Limb (tissue), 2 donors: ENCODE data around the gene DMRT1.

Experiments
- DNase-seq, 2 donors: peaks; one replicate each; pipeline ENCODE4 v3.0.0-alpha.2; 2016; ENCODE audit errors: extremely low spot score in 2 of 2

Gene DMRT1

DNA sequence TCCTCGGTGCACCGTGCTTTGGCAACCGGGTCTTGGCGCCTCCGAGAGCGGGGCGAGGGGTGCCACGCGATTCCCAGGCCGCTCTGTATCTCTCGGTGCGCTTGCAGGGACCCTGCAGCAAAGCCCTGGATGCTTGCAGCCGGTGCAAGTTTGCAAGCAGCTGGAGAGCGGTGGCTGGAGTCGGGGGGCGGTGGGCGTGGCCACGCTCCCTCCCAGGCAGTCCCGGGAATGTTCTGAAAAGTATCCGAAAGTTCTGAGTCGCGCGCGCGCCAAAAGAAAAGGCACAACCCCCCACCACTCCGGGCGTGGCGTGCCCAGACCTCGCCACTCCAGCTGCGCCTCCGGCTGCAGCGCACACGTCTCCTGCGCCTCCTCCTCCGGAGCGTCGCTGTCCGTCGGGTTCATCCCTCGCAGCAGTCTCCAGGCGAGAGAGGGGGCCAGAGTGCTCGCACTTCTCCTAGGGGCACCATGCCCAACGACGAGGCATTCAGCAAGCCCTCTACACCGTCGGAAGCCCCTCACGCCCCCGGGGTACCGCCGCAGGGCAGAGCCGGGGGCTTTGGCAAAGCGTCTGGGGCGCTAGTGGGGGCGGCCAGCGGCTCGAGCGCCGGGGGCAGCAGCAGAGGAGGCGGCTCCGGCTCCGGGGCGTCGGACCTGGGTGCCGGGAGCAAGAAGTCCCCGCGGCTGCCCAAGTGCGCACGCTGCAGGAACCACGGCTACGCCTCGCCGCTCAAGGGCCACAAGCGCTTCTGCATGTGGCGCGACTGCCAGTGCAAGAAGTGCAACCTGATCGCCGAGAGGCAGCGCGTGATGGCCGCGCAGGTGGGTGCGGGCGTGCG is at the start of gene DMRT1:
Gene DMRT1, plus strand, starts transcription at position 327 of the 839 bp plus-strand sequence. Its CDS starts 142 bp downstream, at position 469.
- DNase-seq = peak in 1 of 2 donors; percentile 49

DNA sequence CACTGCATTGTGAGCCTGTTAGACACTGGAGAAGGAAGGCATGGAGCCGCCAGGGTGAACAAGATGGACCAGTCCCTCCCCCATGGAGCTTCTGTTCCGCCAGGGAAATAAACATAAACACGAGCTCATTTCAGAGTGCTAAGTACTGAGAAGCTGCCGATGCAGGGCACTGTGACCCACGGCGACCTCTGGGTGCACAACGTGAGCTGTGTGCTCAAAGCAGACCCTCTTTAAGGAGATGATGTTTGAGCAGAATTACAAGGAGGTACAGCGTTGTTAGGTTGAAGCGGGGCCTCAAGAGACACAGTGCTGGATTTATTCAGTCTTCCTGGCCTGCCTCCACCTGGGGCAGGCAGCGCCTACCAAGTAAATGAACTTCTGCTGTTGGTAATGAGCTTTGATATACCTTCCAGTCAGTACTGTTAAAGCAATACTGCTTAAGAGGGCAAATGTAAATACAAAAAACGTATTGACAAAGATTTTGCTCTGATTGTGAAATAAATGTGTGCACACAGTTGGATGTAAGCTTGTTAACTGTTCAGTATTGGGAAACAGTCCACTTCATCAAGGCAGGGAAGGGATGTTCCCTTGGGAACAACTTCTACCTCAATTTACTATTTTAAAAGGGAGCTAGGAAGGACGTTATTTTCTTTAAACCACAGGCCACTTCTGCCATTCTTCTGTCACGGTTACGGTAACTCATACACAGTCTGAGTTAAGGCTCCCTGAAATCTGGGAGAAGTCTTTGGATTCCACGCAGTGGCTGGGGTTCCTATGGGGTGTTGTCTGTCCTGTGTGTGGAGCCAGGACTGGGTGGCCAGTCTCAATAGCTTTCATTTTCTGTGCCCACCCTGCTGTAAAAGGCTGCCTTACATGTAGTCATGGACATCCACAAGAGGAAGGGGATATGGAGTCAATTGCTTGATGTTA is 48.9 kb upstream of the DMRT1 start:
- no peak for DNase-seq

DNA sequence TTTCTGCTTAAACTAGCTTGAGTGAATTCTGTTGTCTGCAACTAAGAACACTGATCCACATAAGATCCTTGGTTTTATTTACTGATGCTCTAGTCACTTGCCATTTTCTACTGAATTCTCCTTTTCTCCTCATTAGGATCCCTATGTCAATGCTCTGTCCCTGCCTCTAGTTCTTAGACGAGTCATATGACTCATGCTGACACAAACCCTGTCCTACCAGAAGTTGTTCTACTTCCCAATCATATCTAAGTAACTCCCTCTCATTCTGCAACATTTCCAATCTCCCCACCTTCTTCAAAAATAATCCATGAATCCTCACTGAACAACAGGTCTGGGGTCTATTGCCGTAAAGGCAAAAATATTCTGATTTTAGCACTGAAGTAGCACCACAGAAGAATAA is 47.1 kb upstream of the DMRT1 start:
- DNase-seq = no peak

DNA sequence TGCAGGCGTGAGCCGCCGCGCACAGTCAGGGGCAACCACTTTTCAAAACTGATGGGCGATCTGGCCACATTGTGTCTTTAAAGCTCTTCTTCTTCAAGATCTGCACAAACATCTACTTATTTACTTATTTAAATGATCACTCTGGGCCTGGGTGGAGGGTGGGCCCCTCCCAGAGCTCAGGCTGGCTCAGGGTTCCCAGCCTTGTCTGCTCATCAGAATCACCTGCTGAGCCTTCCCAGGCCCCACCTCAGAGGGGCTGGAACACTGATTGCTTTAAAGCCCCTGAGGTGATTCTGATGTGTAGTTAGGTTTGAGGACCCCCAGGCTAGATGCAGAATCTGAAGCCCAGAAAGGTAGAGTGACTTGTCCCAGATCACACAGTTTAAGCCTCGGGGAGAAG is 45.6 kb upstream of the DMRT1 start:
- DNase-seq = no peak

DNA sequence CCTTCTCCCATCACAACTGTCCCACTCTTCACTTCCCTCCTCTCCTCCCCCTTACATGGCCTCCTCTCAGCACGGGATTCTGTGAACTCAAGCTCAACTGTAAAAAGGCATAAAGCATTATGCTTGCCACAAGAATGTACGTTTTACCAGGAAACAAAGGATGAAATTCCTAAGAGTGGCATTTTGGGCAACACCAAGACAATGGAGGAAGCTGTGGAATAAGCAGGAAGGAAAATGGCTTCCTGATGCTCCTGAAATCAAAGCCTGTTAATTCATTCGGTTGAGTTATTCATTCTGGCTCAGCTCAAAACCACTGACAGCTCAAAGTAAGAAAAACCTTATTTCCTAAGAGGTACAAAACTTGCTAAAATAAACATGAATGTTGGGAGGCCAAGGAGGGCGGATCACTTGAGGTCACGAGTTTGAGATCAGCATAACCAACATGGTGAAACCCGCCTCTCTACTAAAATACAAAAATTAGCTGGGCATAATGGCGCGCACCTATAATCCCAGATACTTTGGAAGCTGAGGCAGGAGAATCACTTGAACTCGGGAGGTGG is 40.8 kb upstream of the DMRT1 start:
- no peak for DNase-seq

DNA sequence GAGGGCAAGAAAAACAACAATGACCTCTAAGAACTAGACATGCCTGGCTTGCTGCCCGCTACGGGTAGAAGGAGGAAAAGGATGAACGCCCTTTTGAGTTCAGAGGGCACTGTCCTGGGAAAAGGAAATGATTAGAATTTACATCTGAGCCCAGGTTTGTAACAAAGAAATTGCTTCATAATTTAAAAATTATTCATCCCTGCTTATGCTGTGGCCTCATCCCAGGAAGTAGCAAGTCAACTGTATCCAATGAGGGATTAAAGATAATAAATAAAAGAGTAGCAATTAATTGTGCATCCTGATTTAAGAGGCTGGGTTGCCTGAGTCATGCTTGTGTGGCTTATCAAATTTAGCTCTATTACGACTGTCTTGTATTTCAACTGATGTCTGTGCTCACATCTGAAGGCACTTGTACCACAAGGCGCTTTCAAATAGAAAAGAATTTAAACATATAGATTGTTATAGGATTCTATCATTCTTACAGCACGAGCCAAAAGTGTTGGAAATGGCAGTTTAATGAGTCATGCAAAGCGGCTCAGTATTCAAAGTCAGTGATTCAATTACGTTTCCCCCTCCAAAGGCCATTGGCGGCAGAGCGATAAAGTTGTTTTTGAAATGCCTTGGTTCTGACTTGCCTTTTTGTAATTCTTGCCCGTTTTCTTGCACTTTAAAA is 40.0 kb upstream of the DMRT1 start:
- DNase-seq = no peak

DNA sequence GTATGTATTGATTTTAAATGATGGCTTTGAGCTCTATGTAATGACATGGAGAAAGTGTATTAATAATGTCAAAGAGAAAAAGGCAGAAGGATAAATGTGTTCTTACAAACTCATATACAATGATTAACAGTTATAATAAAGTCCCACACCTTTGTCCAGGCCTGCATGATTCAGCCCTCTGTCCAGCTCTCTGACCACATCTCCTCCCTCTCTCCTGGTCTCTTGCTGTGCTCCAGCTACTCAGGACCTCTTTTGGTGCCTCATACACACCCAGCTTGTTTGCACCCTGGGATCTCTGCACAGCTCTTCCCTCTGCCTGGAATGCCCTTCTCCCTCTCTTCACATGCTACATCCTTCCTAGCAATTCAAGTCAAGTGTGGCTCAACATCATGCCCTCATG is 37.5 kb upstream of the DMRT1 start:
- no peak for DNase-seq

DNA sequence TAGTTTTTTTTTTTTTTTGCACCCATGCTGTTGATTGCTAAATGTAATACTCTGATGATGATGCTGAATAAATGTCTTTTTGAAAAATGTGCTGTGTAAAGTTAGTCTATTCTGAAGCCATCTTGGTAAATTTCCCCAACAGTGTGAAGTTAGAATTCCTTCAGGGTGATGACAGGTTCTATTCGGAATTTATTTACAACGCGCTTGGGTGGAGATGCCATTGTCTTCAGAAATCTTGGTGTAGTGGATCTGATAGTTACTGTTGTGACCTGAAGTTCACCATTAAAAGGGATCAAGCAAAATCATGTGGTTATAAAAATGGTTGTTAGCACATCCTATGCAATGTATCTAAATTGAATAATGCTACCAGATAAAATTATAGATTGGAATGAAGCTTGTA is 36.3 kb upstream of the DMRT1 start:
- DNase-seq = no peak

DNA sequence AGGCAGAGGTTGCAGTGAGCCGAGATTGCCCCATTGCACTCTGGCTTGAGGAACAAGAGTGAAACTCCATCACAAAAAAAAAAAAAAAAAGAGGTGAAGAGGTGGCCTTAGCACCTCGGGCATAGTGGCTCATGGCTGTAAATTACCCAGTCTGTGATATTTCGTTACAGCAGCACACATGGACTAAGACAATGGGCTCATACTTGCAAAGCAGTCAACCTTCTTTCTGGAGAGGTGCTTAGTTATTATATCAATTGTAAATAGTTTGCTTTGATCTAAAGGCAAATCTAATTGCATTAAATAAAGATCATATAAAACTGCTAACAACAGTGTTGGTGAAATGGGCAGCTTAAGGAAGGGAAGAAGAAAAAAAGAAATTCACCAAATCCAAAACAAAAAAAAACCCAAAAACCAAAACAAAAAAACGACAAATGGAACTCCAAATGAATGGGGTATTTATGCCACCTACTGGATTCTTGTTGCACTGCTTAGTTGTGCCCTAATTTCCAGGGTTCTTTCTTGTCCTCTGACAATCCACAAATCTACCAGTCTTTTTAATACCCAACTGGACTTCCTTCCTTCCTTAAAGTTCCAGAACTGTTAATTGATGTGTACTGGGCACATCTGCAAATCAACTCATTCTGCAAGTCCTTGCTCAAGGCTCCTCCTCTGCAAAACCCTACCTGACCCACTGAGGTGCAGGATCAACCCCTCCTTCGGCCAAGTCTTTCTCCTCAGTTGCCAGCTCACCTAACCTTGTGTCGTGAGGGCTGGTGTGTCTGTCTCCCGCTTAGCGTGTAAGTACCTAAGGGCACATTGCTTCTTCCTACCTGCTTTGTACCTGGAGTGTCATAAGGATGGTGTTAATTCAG is 35.0 kb upstream of the DMRT1 start:
- peak in 1 of 2 donors; percentile 26 for DNase-seq

DNA sequence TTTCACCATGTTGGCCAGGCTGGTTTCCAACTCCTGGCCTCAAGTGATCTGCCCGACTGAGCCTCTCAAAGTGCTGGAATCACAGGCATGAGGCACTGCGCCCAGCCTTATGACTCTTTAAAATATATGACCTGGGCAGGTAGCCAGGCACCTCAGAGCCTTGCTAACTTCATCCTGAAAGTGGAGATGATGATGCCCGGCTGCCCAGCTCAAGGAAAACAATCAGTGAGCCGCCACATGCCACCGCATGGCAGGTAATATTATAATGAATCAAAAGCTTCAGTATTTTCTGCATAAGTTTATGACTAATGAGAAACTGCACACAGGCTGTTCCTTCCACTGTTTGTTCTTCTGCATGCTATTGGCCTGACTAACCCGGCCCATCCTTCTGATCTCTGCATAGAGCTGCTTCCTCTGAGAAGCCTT is 30.4 kb upstream of the DMRT1 start:
- DNase-seq = no peak

DNA sequence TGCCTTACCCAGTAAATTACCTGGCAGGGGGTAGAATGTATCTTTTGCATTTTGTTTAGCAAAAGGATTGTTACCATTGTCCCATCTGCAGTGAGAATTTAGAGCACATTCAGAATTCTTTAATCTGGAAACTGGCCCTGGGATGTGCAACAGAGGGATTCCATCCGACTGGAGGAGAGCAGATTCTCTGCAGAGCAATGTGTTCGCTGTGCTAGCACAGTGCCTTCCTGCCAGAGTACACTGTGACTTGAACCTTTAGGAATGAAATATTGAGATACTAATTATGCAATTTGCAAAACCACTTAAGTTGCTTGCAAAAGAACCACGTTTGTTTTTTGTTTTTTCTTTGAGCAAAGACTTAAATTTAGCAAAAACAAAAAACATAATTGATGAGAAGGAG is 22.5 kb upstream of the DMRT1 start:
- DNase-seq = no peak

DNA sequence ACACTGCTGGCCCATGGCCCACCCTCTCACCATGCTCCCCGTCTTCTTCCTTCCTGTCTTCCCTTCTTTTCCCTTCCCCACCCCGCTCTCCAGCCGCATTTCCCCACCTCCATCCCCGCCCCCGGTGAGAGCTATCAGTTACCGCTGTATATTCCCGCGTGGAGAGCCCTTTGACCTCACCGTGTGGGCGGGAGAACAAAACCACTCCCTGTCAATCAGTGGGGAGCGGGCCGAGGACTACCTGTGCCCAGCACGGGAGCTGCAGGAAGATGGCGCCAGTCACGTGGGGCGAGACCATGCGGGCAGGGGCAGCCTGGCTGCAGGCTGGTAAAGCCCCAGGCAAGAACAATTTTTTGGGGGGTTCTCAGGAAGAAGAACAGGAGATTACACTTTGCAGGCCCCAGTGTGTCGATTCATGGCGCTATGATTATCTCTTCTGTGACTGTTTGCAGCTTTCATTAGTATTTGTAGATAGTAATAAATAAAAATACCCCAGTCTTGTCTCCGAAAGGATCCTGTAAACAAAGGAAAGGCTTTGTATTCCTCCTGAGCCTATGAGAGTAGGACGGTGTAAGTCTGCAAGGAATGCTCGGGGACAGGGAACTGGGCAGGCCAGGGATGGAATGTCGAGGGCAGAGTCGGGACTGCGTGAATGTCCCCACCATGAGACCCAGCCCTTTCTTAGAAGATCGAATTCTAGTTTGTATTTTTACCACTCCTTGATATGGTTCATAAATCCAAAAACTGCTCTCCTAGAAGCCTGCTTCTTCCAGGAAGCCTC is 14.8 kb upstream of the DMRT1 start:
- no peak for DNase-seq

DNA sequence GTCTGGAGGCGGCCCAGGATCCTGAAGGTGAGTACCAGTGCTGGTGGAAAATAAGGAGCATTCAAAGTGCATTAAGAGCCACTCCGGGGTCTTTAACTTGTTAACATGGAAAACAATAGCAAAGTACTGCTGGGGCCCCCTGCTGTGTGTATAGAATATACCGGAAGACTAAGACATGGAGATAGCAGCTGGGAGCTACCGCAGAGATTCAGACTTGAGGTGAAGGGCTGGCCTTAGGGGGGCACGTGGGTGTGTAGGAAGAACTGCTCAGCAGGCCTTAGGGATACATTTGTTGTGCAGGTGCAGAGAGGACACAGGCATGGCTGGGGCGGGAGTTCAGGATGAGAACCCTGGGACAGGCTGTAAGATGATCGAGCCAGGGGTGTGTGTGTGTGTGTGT is 1.2 kb upstream of the DMRT1 start:
- DNase-seq = no peak

DNA sequence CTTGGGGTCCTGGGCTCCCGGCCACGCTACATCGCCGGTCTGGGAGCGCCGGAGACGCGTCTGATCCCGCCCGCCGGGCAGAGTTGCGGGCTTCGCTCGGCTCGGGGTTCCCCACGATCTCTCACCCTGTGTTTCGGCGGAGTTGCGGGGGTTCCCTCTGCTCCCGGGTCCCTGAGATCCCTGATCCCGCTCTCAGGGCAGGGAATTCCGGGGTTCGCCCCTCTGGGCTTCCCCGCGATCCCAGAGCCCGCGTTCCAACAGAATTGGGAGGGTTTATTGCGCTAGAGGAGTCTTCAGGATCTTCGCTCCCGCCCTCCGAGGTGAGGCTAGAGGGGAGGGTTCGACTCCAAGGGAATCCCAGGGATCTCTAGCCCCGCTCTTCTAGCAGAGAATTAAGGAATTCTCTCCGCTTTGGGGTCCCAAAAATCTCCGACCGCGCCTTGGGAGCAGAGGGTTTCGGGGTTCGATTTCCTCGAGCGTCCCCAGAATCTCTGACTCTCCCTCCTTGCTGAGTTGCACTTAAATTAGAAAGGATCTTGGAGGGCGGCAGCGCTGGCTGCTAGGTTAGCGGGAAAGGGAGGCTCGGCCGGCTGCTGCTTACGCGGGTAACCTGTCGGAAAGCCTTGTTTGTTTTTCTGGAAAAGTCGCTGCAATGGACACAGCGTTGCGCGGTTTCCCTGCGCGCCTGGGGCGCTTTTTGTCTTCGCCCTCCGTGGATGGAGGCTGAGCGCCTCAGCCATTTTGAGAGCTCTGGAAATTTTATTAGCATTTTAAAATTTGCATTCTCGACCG is 1.3 kb downstream of the DMRT1 start:
- peak in 1 of 2 donors; percentile 50 for DNase-seq

DNA sequence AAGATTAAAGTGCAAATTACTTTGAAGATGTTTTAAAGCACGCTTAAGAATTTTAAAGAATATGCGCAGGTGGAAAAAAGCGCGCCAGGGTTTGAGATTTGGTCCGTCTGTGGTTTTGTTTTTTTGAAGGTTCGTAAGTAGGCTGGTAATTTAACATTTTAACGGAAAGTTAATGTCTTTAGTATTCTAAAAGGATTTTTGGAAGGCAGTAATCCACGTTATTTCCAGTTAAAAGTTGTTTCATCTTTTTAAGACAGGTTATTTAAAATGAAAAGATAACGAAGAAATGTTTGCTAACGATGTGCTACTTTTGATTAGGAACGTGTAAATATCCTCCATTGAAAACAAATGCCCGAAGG is 1.9 kb downstream of the DMRT1 start:
- no peak for DNase-seq

DNA sequence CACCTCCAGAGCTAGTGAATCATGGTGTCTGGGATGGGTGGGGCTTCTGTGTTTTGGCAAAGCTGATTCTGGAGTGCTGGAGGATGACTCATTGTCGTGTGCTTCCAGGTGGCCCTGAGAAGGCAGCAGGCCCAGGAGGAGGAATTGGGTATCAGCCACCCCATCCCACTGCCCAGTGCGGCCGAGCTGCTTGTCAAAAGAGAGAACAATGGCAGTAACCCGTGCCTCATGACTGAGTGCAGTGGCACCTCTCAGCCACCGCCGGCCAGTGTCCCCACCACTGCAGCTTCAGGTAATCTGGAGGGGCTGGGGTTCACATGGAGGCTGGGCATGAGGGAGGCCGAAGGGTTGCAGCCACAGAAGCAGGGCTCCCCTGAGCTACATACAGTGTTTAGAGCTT is 5.4 kb downstream of the DMRT1 start:
- DNase-seq = no peak

DNA sequence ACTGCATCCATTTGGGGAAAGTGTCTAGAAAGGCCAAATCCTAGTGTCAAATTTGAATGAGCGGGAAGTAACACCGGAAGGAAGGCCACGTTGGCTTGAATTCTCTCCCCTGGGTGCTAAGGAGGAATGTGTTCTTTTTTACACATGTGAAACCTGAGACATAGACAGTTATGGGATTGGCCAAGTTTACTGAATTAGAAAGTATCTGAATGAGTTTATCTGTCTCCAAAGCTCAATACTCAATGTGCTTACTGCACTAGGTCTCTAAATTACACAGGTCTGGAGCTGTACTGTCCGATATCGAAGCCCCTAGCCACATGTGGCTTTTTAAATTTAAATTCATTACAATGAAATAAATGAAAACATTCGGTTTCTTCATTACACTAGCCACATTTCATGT is 6.0 kb downstream of the DMRT1 start:
- no peak for DNase-seq

DNA sequence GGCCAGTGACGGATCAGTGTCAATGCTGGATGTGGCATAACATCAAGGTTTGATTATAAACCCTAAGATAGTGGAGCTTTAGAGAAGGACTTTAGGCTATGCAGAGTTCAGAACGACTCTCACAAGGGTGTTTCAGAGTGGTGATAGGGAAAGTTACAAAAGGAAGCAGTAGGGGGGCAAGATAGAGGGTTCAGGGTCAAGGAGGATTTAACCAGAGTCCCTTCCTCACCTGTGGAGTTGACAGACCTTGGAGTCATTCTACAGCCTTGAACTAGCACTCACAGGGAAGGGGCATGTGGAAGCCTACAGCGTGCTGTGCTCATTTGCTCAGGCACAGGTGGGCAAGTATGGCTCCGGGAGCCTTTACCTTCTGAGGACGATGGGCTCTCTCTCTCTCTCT is 7.9 kb downstream of the DMRT1 start:
- no peak for DNase-seq

DNA sequence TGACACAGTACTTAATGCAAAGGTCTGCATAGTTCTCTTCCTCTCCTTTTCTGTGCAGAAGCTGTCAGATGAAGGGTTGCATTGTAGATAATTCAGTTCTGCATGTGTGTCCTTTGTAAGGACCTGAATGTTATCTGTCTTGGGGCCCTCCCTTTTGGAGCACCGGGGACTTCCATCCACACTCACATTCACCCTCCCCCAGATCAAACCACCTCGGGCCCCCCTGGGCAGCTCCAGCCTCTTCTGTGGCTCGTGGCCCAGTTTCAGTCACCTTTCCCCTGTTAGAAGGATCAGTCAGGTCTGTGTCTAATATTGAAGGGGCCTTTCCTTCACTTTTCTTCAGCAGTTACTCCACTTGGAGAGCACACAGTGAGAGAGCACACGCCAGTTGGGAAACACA is 11.0 kb downstream of the DMRT1 start:
- no peak for DNase-seq
